Progenitor cell of endocrine pancreas (in vitro differentiated cells): Measurements from ENCODE around the gene GCLM. TPM values are rescaled to one million over a fixed set of nuclear protein-coding genes. Genes with fewer than 3 reads are reported as not detected.

Experiments
- DNase-seq: peaks from one replicate; pipeline ENCODE4 v3.0.0; 2021; ENCODE audit warnings: low spot score; ENCODE audit not compliant: unreplicated experiment
- H3K27ac Mint-ChIP-seq: 2 replicates; pipeline ENCODE4 v1.8.0; 2021; ENCODE audit warnings: mild to moderate bottlenecking, moderate library complexity, mixed read lengths
- H3K27me3 Mint-ChIP-seq: 2 replicates; pipeline ENCODE4 v1.8.0; 2021; ENCODE audit warnings: mixed read lengths
- H3K36me3 Mint-ChIP-seq: 2 replicates; pipeline ENCODE4 v1.8.0; 2022; ENCODE audit warnings: mixed read lengths; ENCODE audit not compliant: insufficient read depth
- H3K4me1 Mint-ChIP-seq: 2 replicates; pipeline ENCODE4 v1.8.0; 2021; ENCODE audit warnings: low read depth, mixed read lengths
- H3K4me3 Mint-ChIP-seq: 2 replicates; pipeline ENCODE4 v1.8.0; 2021; ENCODE audit warnings: low read depth, mild to moderate bottlenecking, moderate library complexity, mixed read lengths
- H3K9me3 Mint-ChIP-seq: 2 replicates; pipeline ENCODE4 v1.8.0; 2021; ENCODE audit warnings: low read depth, mixed read lengths
- microRNA-seq: library from miRNA; unstranded; fragments of <30 nt; microRNA quantifications from one replicate; pipeline ENCODE4 v1.1.0, GENCODE V29; 2020; ENCODE audit warnings: borderline number of aligned reads; ENCODE audit not compliant: unreplicated experiment
- total RNA-seq: library from RNA; stranded (reverse); gene quantifications from 2 replicates; pipeline ENCODE4 v1.2.1, GENCODE V29; 2021
- TF ChIP-seq, protein P1 (sequence below): fragments of 200-600 bp; sonication (generic); IDR thresholded peaks from one replicate; pipeline ENCODE4 v1.5.0; 2021; ENCODE audit warnings: antibody characterized with exemption, mild to moderate bottlenecking; ENCODE audit not compliant: unreplicated experiment

GCLM gene
- total RNA-seq, 1 donor from 2014 or later, result 16.2 TPM

DNA sequence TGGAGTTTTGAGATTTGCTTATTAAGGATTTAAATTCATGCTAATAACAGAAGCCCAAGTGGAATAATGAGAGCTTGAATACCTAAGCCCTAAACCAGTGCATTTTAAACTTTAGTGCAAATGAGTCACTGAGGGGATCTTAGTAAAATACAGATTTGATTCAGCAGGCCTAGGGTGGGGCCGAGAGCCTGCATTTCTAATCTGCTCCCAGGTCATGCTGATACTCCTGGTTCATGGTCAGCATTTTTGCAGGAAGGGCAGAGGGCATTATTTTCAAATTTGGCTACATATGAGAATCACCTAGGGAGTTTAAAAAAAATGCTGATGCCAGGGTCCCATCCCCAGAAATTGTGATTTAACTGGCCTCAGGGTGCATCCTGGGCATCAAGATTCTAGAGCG is 69.5 kb downstream of the GCLM start:
- peaks cover 2% of the 10 kb centered on the region for H3K4me1 Mint-ChIP-seq
- TF ChIP-seq, protein P1, sequence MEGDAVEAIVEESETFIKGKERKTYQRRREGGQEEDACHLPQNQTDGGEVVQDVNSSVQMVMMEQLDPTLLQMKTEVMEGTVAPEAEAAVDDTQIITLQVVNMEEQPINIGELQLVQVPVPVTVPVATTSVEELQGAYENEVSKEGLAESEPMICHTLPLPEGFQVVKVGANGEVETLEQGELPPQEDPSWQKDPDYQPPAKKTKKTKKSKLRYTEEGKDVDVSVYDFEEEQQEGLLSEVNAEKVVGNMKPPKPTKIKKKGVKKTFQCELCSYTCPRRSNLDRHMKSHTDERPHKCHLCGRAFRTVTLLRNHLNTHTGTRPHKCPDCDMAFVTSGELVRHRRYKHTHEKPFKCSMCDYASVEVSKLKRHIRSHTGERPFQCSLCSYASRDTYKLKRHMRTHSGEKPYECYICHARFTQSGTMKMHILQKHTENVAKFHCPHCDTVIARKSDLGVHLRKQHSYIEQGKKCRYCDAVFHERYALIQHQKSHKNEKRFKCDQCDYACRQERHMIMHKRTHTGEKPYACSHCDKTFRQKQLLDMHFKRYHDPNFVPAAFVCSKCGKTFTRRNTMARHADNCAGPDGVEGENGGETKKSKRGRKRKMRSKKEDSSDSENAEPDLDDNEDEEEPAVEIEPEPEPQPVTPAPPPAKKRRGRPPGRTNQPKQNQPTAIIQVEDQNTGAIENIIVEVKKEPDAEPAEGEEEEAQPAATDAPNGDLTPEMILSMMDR, result no peak

DNA sequence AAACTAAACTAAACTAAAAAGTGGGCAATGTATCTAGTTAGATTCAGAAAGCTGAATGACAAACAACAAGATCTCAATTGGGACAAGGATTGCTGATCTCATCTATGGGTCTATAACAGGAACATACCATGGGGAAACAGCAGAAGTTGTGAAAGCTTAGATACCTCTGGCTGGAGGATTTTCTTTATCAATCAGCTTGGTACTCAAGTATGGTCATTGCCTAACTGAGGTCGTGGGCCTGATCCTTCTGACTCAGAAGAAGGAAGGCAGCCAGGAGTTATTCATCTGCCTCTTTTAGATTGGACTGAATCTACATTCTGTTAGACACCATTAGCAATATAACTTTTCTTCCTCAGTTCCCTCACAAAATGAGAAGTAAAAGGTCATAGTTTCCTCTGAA is 69.9 kb downstream of the GCLM start:
- TF ChIP-seq, protein P1, result no peak
- peaks cover under 1% of the 10 kb centered on the region for H3K4me1 Mint-ChIP-seq
- no peak overlapping the region for H3K27ac Mint-ChIP-seq
- peaks cover 1% of the 10 kb centered on the region for H3K36me3 Mint-ChIP-seq
- peaks cover 10% of the 10 kb centered on the region for H3K9me3 Mint-ChIP-seq
- H3K27me3 Mint-ChIP-seq, result no peaks in the 10 kb centered on the region
- no peak for DNase-seq
- H3K4me3 Mint-ChIP-seq, result no peak overlapping the region

More for the DNA sequence above, 69.5 kb downstream of the GCLM start:
- Mint-ChIP-seq H3K9me3 (peaks cover 6% of the 10 kb centered on the region), H3K36me3 (no peaks in the 10 kb centered on the region), H3K27me3 (no peaks in the 10 kb centered on the region), H3K27ac (no peak overlapping the region), H3K4me3 (no peak overlapping the region)
- DNase-seq, result no peak

DNA sequence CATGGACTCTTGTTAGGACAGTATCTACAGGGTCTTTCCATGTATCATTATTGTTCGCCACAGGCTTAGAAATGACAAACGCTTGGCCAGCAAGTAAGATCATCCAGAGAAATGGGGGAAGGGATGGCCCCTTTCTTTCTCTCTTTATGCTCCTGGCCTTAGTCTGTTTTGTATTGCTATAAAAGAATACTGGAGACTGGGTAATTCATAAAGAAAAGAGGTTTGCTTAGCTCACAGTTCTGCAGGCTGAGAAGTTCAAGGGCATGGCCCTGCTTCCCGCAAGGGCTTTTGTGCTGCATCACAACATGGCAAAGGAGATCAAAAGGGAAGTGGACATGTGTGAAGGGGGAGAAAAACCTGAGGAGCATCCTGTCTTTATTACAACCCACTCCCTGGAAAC is 71.3 kb downstream of the GCLM start:
- no peaks in the 10 kb centered on the region for H3K27me3 Mint-ChIP-seq
- DNase-seq, result no peak
- TF ChIP-seq, protein P1, result no peak
- H3K36me3 Mint-ChIP-seq, result peaks cover 6% of the 10 kb centered on the region
- peaks cover 19% of the 10 kb centered on the region for H3K9me3 Mint-ChIP-seq
- no peaks in the 10 kb centered on the region for H3K4me1 Mint-ChIP-seq
- no peak overlapping the region for H3K4me3 Mint-ChIP-seq
- H3K27ac Mint-ChIP-seq, result no peak overlapping the region

Small RNAs within 50 kb of the gene (microRNA-seq; reads per million reads assigned to microRNA genes)
- 71.6 reads per million, percentile 51 among the genes with 10 or more reads in this experiment for gene MIR760

Other genes starting within 250 kb of the GCLM start
- gene BCAR3, start 227.6 kb downstream of the GCLM start, total RNA-seq, result 7.1 and 10.5 TPM in 2 replicates
- gene DNTTIP2, start 30.2 kb downstream of the GCLM start, total RNA-seq, result 48.7 and 50.8 TPM in 2 replicates
- gene ABCA4, start 211.7 kb upstream of the GCLM start, total RNA-seq, result 0.86 and 2.0 TPM in 2 replicates